ENCODE data around the gene SHISAL1. TPM values are rescaled to one million over a fixed set of nuclear protein-coding genes. Genes with fewer than 3 reads are reported as not detected.

Gene SHISAL1
- total and polyA plus RNA-seq, 2 donors (not counting 3 experiments of a cell fraction or from before 2014, with no cell fraction given), result 0.01 to 0.07 TPM

- no peaks in the 10 kb centered on the region for H3K36me3 ChIP-seq (ENCODE audit: control insufficient read depth in 2 of 2, extremely low read depth in 1 of 2, insufficient read depth in 2 of 2, low read length in 2 of 2)
- H4K20me1 ChIP-seq (replicated peaks; ENCODE audit: control insufficient read depth, extremely low read depth, insufficient read depth, low read length), result no peaks in the 10 kb centered on the region
- FAIRE-seq, result no peak
- H3K4me1 ChIP-seq (ENCODE audit: control insufficient read depth, extremely low read depth, insufficient read depth, low read length), result no peaks in the 10 kb centered on the region
- H3K27ac ChIP-seq (ENCODE audit: insufficient read depth, low read depth, low read length), result no peak overlapping the region
- dilution Hi-C loops (cut with MboI; ENCODE audit: extremely low pct_ligation_motif_present, low sequenced_read_pairs), result no loop called here
- H2AFZ ChIP-seq (ENCODE audit: low read depth, low read length), result no peak overlapping the region
- intact Hi-C loops (cut with micrococcal nuclease), result no loop called here
- no peak overlapping the region for H3K4me3 ChIP-seq (replicated peaks in 1 of 3; ENCODE audit: insufficient read depth in 1 of 3, low read depth in 1 of 3, low read length in 3 of 3)
- ChIA-PET CTCF (no interaction called here), POLR2A (no interaction called here)
- DNase-seq (ENCODE audit: low read depth, low spot score), result no peak
- no peaks in the 10 kb centered on the region for H3K27me3 ChIP-seq (ENCODE audit: control insufficient read depth in 2 of 2, insufficient read depth in 2 of 2, low read length in 2 of 2)
- no peak overlapping the region for H3K4me2 ChIP-seq (ENCODE audit: insufficient read depth, low read length)
- H3K9ac ChIP-seq (replicated peaks; ENCODE audit: extremely low read depth, insufficient read depth, low read length), result no peak overlapping the region
- H3K79me2 ChIP-seq (ENCODE audit: control insufficient read depth, insufficient read depth, low read length), result no peaks in the 10 kb centered on the region
- H3K9me1 ChIP-seq (replicated peaks; ENCODE audit: control insufficient read depth, extremely low read depth, insufficient read depth, low read length), result no peaks in the 10 kb centered on the region
- TF ChIP-seq CTCF (IDR thresholded peaks at IDR 0.05; ENCODE audit: extremely low read depth in 1 of 2, insufficient read depth in 1 of 2, low read depth in 1 of 2, low read length in 2 of 2), result no peak
- no peak for TF ChIP-seq FOS (IDR thresholded peaks at IDR 0.05; ENCODE audit: borderline replicate concordance, insufficient read depth, low read length)
- no peak for TF ChIP-seq EZH2 (IDR thresholded peaks at IDR 0.05; ENCODE audit: borderline replicate concordance, low read depth, low read length, severe bottlenecking)
- no peak for TF ChIP-seq POLR2A (IDR thresholded peaks at IDR 0.05; ENCODE audit: low read depth, low read length)
- no peak for TF ChIP-seq JUN (IDR thresholded peaks at IDR 0.05; ENCODE audit: borderline replicate concordance, insufficient read depth, insufficient read length, low read depth)
- TF ChIP-seq GATA2 (IDR thresholded peaks at IDR 0.05; ENCODE audit: insufficient read depth, insufficient read length, low read depth, low read length), result no peak
- TF ChIP-seq MYC (IDR thresholded peaks at IDR 0.05; ENCODE audit: low read depth, low read length), result no peak
- TF ChIP-seq POLR2AphosphoS5 (IDR thresholded peaks at IDR 0.05; ENCODE audit: insufficient read depth, low read depth, low read length), result no peak
- no peak for TF ChIP-seq MAX (IDR thresholded peaks at IDR 0.05; ENCODE audit: insufficient read depth, insufficient read length)
- no peaks in the 10 kb centered on the region for H3K9me3 ChIP-seq (replicated peaks; ENCODE audit: control insufficient read depth, insufficient read depth, low read length)
- no TSS peak for BruUV-seq (replicated peaks)
These were observed 116.0 kb downstream of the SHISAL1 start for GRCh38 chr22:44196731-44197131.
